Transverse colon (tissue), 4 donors: ENCODE measurements around the gene TMEM107. TPM values are rescaled to one million over a fixed set of nuclear protein-coding genes. Genes with fewer than 3 reads are reported as not detected.

Experiments
- DNase-seq: peaks from one replicate; pipeline ENCODE4 v3.0.0-alpha.2; 2019
- H3K27ac ChIP-seq, 4 donors: fragments of 200-600 bp; sonication (generic); 2 replicates each; pipeline ENCODE4 v1.5.1; 2016 to 2018; ENCODE audit warnings: inconsistent platforms in 4 of 4
- H3K27me3 ChIP-seq: fragments of 200-600 bp; sonication (generic); 2 replicates; pipeline ENCODE4 v1.5.1; 2017; ENCODE audit warnings: inconsistent platforms
- H3K36me3 ChIP-seq, 4 donors: fragments of 200-600 bp; sonication (generic); 2 replicates each; pipeline ENCODE4 v1.5.1; 2017 to 2019; ENCODE audit warnings: inconsistent platforms in 4 of 4
- H3K4me1 ChIP-seq, 4 donors: fragments of 200-600 bp; sonication (generic); 2 replicates each; pipeline ENCODE4 v1.5.1; 2017 to 2020; ENCODE audit warnings: inconsistent platforms in 4 of 4
- H3K4me3 ChIP-seq, 4 donors: fragments of 200-600 bp; sonication (generic); 1 replicate in 1 of 4; 2 replicates in 3 of 4; pipeline versions ENCODE4 v1.5.1 to v1.6.1; 2017 to 2019; ENCODE audit warnings: inconsistent platforms in 4 of 4
- H3K9me3 ChIP-seq, 2 donors: fragments of 200-600 bp; sonication (generic); 2 replicates each; pipeline ENCODE4 v1.5.1; 2017 to 2019; ENCODE audit warnings: inconsistent platforms in 2 of 2
- EP300 ChIP-seq: sonication (generic); formaldehyde crosslinking; IDR thresholded peaks from one replicate; pipeline ENCODE4 v1.6.1; 2017; ENCODE audit warnings: antibody characterized with exemption, low read depth
- POLR2A ChIP-seq: fragments of 450-650 bp; IDR thresholded peaks from one replicate; pipeline ENCODE4 v1.6.1; 2016; ENCODE audit warnings: antibody characterized with exemption, mild to moderate bottlenecking, moderate library complexity
- POLR2AphosphoS5 ChIP-seq, 3 donors: sonication (generic); formaldehyde crosslinking; IDR thresholded peaks; one replicate each; pipeline ENCODE4 v1.6.1; 2016; ENCODE audit warnings: antibody characterized with exemption in 3 of 3
- WGBS, 2 donors: methylation state at CpG; one replicate each; pipeline ENCODE4 v1.1.5; 2018; ENCODE audit warnings: low coverage in 1 of 2; 5-methylcytosine and 5-hydroxymethylcytosine counted together
- in situ Hi-C, 4 donors: fragments of 200-750 bp; cut with MboI; loops; one replicate each; pipeline versions ENCODE4 v1.15.0 to v1.15.1; 2017; ENCODE audit warnings: low sequenced_read_pairs in 3 of 4, low pct_ligation_motif_present in 1 of 4, low pct_unique_long_range_greater_than_20kb in 1 of 4
- intact Hi-C: fragments of 100-400 bp; cut with DNase I; formaldehyde crosslinking; loops from one replicate; pipeline ENCODE4 v1.15.1; 2023; ENCODE audit warnings: low total_unique reads
- total RNA-seq, 4 donors: library from RNA; depleted of rRNA; stranded (reverse); fragments of >200 nt; gene quantifications; one replicate each; pipeline ENCODE4 v1.1.0, GENCODE V29; 2016
- TF ChIP-seq, protein P1 (sequence below), 5 experiments: fragments of 200-600 bp in 3 of 5; fragments of 450-650 bp in 2 of 5; sonication (generic) in 3 of 5; IDR thresholded peaks; 1 replicate in 2 of 5; 2 replicates in 3 of 5; pipeline ENCODE4 v1.5.1; 2016 to 2017; ENCODE audit warnings: antibody characterized with exemption in 5 of 5, inconsistent platforms in 3 of 5, mild to moderate bottlenecking in 2 of 5, moderate library complexity in 1 of 5

The TMEM107 gene
- total RNA-seq, 4 donors from 2014 or later: 1.5 to 74.6 (median 18.3) TPM

DNA sequence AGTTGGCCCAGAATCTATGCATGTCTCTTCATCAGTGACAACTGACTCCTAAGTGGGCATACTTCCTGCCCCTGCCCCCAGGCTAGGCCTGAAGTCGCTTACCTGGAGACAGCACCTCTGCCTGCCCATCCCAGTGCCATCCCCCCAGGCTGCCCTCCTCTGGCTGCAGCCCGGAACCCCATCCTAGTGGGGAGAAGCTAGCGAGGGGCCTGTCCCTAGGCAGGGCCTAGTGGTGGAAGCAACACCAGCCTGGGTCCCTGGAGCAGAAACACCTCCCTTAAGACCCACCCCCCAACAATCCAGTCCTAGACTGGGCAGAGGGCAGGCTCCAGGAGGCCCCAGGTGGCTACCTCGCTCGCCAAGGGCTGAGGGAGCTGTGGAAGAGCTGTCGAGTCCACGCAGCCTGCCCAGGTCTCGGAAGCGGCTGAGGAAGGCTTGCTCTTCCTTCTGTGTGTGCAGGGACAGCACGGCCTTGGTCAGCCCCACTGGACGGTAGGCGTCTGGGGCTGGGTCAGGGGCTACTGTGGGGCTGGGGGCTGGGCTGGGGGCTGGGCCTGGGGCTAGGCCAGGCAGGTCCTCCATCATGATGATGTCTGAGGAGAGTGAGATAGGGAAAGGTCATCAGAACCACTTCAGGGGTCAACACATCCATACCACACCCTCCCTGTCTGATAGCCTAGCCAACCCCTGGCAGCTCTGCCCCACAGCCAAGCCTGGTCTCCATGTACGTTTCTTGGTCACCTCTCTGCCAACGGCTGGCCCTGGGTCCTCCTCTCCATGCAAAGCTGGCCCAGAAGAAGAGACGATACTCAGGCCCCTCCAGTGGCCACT is 31.6 kb downstream of the TMEM107 start:
- peak overlapping the region in 2 of 4 donors; percentile 4 to 93 for H3K27ac ChIP-seq
- peaks cover 0 to 6% (median 2%) of the 10 kb centered on the region in 4 donors for H3K4me1 ChIP-seq
- in situ Hi-C loops (loop anchor here in 1 of 4 donors (25.0 kb wide), 1 partner anchor 907 kb away; the partner anchor contains the start of genes DVL2, GABARAP and PHF23), intact Hi-C loops (no loop called here)
- no peaks in the 10 kb centered on the region for H3K9me3 ChIP-seq
- no peak for DNase-seq
- TF ChIP-seq POLR2A (no peak), EP300 (no peak), POLR2AphosphoS5 (IDR thresholded peaks at IDR 0.05) (peak in 1 of 3 donors; percentile 28)
- TF ChIP-seq, protein P1, sequence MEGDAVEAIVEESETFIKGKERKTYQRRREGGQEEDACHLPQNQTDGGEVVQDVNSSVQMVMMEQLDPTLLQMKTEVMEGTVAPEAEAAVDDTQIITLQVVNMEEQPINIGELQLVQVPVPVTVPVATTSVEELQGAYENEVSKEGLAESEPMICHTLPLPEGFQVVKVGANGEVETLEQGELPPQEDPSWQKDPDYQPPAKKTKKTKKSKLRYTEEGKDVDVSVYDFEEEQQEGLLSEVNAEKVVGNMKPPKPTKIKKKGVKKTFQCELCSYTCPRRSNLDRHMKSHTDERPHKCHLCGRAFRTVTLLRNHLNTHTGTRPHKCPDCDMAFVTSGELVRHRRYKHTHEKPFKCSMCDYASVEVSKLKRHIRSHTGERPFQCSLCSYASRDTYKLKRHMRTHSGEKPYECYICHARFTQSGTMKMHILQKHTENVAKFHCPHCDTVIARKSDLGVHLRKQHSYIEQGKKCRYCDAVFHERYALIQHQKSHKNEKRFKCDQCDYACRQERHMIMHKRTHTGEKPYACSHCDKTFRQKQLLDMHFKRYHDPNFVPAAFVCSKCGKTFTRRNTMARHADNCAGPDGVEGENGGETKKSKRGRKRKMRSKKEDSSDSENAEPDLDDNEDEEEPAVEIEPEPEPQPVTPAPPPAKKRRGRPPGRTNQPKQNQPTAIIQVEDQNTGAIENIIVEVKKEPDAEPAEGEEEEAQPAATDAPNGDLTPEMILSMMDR (IDR thresholded peaks at IDR 0.05): no peak
- no peaks in the 10 kb centered on the region for H3K27me3 ChIP-seq
- H3K4me3 ChIP-seq: no peak overlapping the region
- WGBS, 2 donors: 92 to 100% methylated on average over 1 to 15 of the region's 15 CpGs
- peaks cover 0 to 99% (median 57%) of the 10 kb centered on the region in 4 donors for H3K36me3 ChIP-seq

DNA sequence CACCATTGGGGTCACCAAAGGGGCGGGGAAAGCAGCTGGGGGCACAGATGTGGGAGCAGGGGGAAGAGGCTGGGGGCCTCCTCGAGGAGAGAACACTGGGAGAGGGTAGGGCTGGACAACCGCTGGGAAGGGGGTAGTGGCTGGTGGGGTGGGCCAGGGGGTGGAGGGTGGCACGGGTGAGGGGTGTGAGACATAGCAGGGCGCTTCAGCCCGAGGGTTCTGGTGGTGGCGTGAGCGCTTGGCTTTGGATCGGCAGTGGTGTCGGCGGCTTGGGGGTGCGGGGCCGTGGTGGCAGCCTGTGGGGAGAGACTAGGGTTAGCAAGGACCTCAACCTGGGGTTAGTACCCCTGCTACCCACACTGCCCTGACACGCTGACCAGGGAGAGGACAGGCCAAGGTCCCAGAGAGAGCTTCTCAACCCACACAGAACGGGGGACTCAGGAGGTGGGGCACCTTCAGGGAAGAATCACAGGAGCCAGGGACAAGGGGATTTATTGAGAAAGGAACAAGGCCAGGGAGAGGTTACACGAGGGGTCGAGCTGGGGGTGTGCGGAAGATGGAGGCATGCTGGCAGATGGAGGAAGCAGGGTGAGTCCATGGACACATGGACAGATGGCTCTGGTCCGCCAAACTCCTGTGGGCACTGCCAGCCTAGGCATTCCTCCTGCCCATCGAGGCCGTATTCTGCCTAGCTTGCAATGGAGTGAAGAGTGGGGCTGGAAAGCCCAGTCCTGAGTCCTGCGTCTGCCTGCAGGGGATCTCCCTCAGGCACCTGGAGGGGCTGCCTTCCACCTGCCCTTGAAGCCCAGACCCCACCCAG is 32.4 kb downstream of the TMEM107 start:
- WGBS, 2 donors: 89 to 90% methylated on average over 2 to 22 of the region's 22 CpGs
- Histone ChIP-seq H3K9me3 (no peaks in the 10 kb centered on the region), H3K27me3 (no peaks in the 10 kb centered on the region), H3K4me1 (peaks cover 6 to 14% (median 8%) of the 10 kb centered on the region in 4 donors), H3K27ac (peak overlapping the region in 2 of 4 donors; percentile 8 to 93), H3K36me3 (peaks cover 0 to 91% (median 50%) of the 10 kb centered on the region in 4 donors), H3K4me3 (no peak overlapping the region)
- no peak for DNase-seq
- in situ Hi-C loops: loop anchor here in 1 of 4 donors (25.0 kb wide), 1 partner anchor 906 kb away; the partner anchor contains the start of genes DVL2, GABARAP and PHF23
- TF ChIP-seq POLR2A (peak; percentile 11), EP300 (no peak), POLR2AphosphoS5 (IDR thresholded peaks at IDR 0.05) (peak in 2 of 3 donors; percentile 32 to 45)
- intact Hi-C loops: no loop called here

DNA sequence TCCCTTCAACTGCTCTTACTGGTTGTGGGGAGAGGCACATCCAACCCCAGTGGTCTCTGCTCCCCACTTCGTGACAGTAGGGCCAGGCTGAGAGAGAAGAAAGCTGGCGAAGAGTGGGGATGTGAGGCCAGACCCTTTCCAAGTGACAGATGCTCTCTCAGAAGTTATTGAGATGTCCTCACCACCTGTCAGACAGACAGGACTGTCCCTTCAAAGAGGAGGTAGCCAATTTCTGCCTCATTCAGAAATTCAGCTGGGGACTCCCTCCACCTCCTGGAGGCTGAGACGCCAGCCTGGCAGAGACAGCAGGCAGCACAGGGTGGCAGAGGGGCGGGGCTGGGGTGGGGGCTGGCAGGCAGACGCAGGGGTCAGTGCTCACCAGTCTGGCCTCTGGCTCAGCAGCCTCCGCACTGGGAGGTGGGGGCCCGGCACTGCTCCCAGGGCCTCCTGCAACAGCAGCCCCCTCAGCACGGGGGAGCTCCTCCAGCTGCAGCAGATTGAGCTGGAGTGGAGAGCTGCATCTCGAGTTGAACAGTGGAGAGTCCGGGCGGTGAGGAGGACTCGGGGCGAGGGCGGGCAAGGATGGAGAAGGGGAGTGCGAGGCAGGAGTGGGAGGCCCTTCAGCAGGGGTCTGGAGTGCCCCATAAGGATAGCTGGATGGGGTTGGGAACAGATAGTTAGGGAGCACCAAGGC is 33.1 kb downstream of the TMEM107 start:
- WGBS, 2 donors: 90% methylated on average over 15 of the region's 15 CpGs; no CpG with 5 or more reads in 1 of the 2 donors
- H3K27ac ChIP-seq: peak overlapping the region; percentile 4 to 93 (median 26)
- no peak for DNase-seq
- peaks cover 0 to 83% (median 46%) of the 10 kb centered on the region in 4 donors for H3K36me3 ChIP-seq
- intact Hi-C loops: no loop called here
- H3K9me3 ChIP-seq: no peaks in the 10 kb centered on the region
- H3K27me3 ChIP-seq: no peaks in the 10 kb centered on the region
- peak in 2 of 3 donors; percentile 7 to 28 for TF ChIP-seq POLR2AphosphoS5 (IDR thresholded peaks at IDR 0.05)
- TF ChIP-seq, protein P1 (IDR thresholded peaks at IDR 0.05): no peak
- peaks cover 7 to 21% (median 14%) of the 10 kb centered on the region in 4 donors for H3K4me1 ChIP-seq
- H3K4me3 ChIP-seq: no peak overlapping the region
- in situ Hi-C loops: loop anchor here in 1 of 4 donors (25.0 kb wide), 1 partner anchor 906 kb away; the partner anchor contains the start of genes DVL2, GABARAP and PHF23

DNA sequence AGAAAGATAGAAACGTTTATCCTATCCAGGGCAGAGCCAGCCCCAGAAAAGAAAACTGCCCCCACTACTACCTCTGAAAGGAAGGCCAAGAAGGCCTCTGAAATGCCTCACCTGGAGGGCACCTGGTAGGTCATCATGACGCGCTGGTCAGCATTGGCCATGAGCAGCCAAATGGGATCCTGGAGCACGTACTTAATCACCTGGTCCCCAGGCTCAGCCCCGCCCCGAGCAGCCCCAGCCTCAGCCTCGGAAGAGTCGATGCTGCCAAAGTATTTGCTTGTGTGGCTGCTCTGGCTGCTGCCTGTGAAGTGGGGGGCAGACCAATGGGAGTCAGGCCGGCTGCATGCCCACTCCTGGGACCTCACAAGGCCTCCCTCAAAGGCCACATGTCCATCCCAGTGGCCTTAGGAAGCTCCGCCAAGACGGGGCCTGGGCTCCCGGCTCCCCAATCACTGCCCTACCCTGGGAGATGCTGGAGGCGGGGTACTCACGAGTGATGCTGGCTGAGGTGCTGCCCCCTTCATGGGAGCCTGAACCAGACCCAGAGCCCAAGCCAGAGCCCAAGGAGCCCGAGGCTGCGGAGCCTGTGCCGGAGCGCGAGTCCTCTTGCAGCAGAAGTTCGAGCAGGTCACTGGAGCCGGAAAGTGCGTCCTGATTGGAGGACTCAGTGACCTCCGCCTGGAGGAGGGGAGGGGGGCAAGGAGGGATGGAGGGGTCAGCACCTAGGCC is 33.9 kb downstream of the TMEM107 start:
- H3K27me3 ChIP-seq: no peaks in the 10 kb centered on the region
- TF ChIP-seq POLR2AphosphoS5 (IDR thresholded peaks at IDR 0.05) (no peak), EP300 (no peak), POLR2A (no peak)
- TF ChIP-seq, protein P1 (IDR thresholded peaks at IDR 0.05): no peak
- no peak for DNase-seq
- intact Hi-C loops: no loop called here
- H3K36me3 ChIP-seq: peaks cover 0 to 76% (median 39%) of the 10 kb centered on the region in 4 donors
- WGBS, 2 donors: 97% methylated on average over 22 of the region's 23 CpGs; no CpG with 5 or more reads in 1 of the 2 donors
- peaks cover 7 to 27% (median 19%) of the 10 kb centered on the region in 4 donors for H3K4me1 ChIP-seq
- in situ Hi-C loops: loop anchor here in 1 of 4 donors (25.0 kb wide), 1 partner anchor 905 kb away; the partner anchor contains the start of genes DVL2, GABARAP and PHF23
- H3K27ac ChIP-seq: peak overlapping the region; percentile 4 to 93 (median 20)
- no peaks in the 10 kb centered on the region for H3K9me3 ChIP-seq
- H3K4me3 ChIP-seq: no peak overlapping the region
